GM13976 (cell line): ENCODE data around the gene SNTA1.

ENCODE experiments used
- DNase-seq: peaks from one replicate; pipeline ENCODE4 v3.0.0; 2012; ENCODE audit warnings: low spot score
- CTCF ChIP-seq: IDR thresholded peaks from 2 replicates; pipeline ENCODE4 v1.5.1; 2012; ENCODE audit warnings: borderline replicate concordance, mild to moderate bottlenecking; ENCODE audit not compliant: insufficient read depth; ENCODE audit errors: extremely low read depth, missing control alignments, control extremely low read depth
- in situ Hi-C: fragments of 300-500 bp; cut with MboI; formaldehyde crosslinking; loops from one replicate; pipeline ENCODE4 v1.12.0; 2022; ENCODE audit warnings: low sequenced_read_pairs, mixed read lengths, inconsistent platforms; ENCODE audit not compliant: unreplicated experiment

SNTA1 gene

GRCh38 chr20:33463332-33464101, 20.0 kb upstream of the SNTA1 start:
- DNase-seq: no peak
- in situ Hi-C loops: no loop called here
- no peak for TF ChIP-seq CTCF

DNA sequence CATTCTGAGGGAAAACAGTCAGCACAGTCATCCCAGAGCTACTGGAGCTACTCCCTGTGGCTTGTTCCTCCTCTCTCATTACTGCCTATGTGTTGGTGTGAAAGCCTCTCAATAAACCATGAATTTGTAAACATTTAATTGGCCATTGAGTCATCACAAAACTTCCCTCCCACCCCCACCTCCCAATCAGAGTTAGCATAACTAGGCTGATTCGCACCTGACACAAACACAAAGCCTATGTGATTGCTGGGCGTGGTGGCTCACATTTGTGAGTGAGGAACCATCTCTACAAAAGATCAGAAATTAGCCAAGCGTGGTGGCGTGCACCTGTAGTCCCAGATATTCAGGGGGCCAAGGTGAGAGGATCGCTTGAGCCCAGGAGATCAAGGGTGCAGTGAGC, 17.1 kb upstream of the SNTA1 start:
- no peak for TF ChIP-seq CTCF
- no peak for DNase-seq
- in situ Hi-C loops: no loop called here

DNA sequence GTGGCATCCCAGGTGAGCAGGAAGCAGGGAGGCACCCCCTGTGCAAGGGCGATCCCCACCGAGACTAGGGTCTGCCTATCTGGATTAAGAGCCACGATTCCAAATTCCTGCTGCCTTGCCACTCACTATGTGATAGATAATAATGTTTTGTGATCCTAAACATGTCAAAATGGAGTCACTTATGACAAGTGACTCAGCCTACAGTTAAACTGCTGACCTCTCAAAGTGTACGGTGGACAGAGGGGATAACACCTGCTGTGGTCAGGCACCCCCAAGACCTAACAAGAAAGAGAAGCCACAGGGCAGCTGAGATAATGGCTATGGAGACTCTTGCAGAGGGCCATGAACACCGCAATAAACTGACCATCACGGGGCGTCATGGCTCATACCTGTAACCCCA, 16.0 kb upstream of the SNTA1 start:
- TF ChIP-seq CTCF: no peak
- DNase-seq: no peak
- in situ Hi-C loops: loop anchor here (10.0 kb wide), 1 partner anchor 205 kb away; the partner anchor contains the start of genes ACTL10 and C20orf144

GRCh38 chr20:33456916-33457642, 13.5 kb upstream of the SNTA1 start:
- DNase-seq: peak; percentile 85
- in situ Hi-C loops: loop anchor here (10.0 kb wide), 1 partner anchor 208 kb away; the partner anchor contains the start of genes ACTL10 and C20orf144
- peak; percentile 99 for TF ChIP-seq CTCF

DNA sequence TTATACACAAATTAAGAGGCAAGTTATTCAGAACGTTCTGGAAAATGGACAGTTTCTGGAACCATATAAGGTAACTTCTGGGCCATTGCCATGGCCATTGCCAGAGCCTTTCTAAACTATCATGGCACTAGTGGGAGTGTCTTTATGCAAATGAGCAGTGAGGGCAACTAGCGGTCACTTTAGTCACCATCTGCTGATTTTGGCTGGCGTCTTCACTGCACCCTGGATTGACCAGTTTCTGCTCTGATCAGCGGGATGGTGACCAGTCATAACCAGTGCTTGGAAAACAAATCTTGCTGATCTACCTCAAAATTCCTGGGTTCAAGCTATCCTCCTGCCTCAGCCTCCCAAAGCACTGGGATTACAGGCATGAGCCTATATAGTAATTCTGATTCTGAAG, 7.3 kb upstream of the SNTA1 start:
- no peak for DNase-seq
- in situ Hi-C loops: loop anchor here (10.0 kb wide), 1 partner anchor 214 kb away; the partner anchor contains the start of genes ACTL10 and C20orf144
- TF ChIP-seq CTCF: no peak

GRCh38 chr20:33445881-33446625, 2.5 kb upstream of the SNTA1 start:
- no peak for TF ChIP-seq CTCF
- no peak for DNase-seq
- in situ Hi-C loops: no loop called here
